ENCODE results near the gene XRN1.

XRN1 gene

GRCh38 chr3:142287866-142288638, 159.8 kb downstream of the XRN1 start:
- Histone ChIP-seq H3K9ac (ENCODE audit: low read length) (no peak overlapping the region), H3K9me3 (ENCODE audit: insufficient read depth, low read length) (peaks cover 13% of the 10 kb centered on the region; the same call in 1 of the 2 replicates)
- TF ChIP-seq EZH2phosphoT487 (conservative IDR thresholded peaks at IDR 0.05; ENCODE audit: low read length) = no peak
- no peak for TF ChIP-seq CTCF (IDR thresholded peaks at IDR 0.05; ENCODE audit: insufficient read depth, low read length, poor library complexity, severe bottlenecking)

GRCh38 chr3:142285083-142285517, 162.7 kb downstream of the XRN1 start:
- Histone ChIP-seq H2AFZ (ENCODE audit: low read depth, low read length, severe bottlenecking) (no peak overlapping the region), H3K9me3 (ENCODE audit: insufficient read depth, low read length) (peaks cover 13% of the 10 kb centered on the region; the same call in 1 of the 2 replicates)

More at GRCh38 chr3:142287866-142288638, 159.8 kb downstream of the XRN1 start:
- no peaks in the 10 kb centered on the region for H3F3A ChIP-seq (ENCODE audit: insufficient read depth)
- H3K36me3 ChIP-seq (ENCODE audit: low read length) = no peaks in the 10 kb centered on the region
- H2AFZ ChIP-seq (ENCODE audit: low read depth, low read length, severe bottlenecking) = no peak overlapping the region
- H3K79me2 ChIP-seq (ENCODE audit: insufficient read depth, low read length) = no peaks in the 10 kb centered on the region
- no peaks in the 10 kb centered on the region for H3K27me3 ChIP-seq (ENCODE audit: low read length)
- H3K4me2 ChIP-seq (ENCODE audit: low read depth, low read length, poor library complexity, severe bottlenecking) = no peak overlapping the region
- H4K20me1 ChIP-seq (ENCODE audit: low read depth, low read length) = no peaks in the 10 kb centered on the region
- no peak overlapping the region for H3K27ac ChIP-seq (ENCODE audit: low read depth, low read length)
- H3K9me2 ChIP-seq (replicated peaks; ENCODE audit: insufficient read depth, low read length) = no peaks in the 10 kb centered on the region
- H3K4me3 ChIP-seq (ENCODE audit: insufficient read depth, low read length, poor library complexity, severe bottlenecking) = no peak overlapping the region

GRCh38 chr3:142282503-142282902, 165.3 kb downstream of the XRN1 start:
- Histone ChIP-seq H4K20me1 (ENCODE audit: low read depth, low read length) (no peaks in the 10 kb centered on the region), H2AFZ (ENCODE audit: low read depth, low read length, severe bottlenecking) (no peak overlapping the region), H3F3A (ENCODE audit: insufficient read depth) (no peaks in the 10 kb centered on the region), H3K4me2 (ENCODE audit: low read depth, low read length, poor library complexity, severe bottlenecking) (no peak overlapping the region), H3K27me3 (ENCODE audit: low read length) (no peaks in the 10 kb centered on the region), H3K9me3 (ENCODE audit: insufficient read depth, low read length) (peaks cover 4% of the 10 kb centered on the region; the same call in 1 of the 2 replicates), H3K9ac (ENCODE audit: low read length) (no peak overlapping the region), H3K4me3 (ENCODE audit: insufficient read depth, low read length, poor library complexity, severe bottlenecking) (no peak overlapping the region), H3K36me3 (ENCODE audit: low read length) (no peaks in the 10 kb centered on the region), H3K9me2 (replicated peaks; ENCODE audit: insufficient read depth, low read length) (no peaks in the 10 kb centered on the region), H3K79me2 (ENCODE audit: insufficient read depth, low read length) (no peaks in the 10 kb centered on the region), H3K27ac (ENCODE audit: low read depth, low read length) (no peak overlapping the region)
- TF ChIP-seq CTCF (IDR thresholded peaks at IDR 0.05; ENCODE audit: insufficient read depth, low read length, poor library complexity, severe bottlenecking) (no peak), EZH2phosphoT487 (conservative IDR thresholded peaks at IDR 0.05; ENCODE audit: low read length) (no peak)

More at GRCh38 chr3:142285083-142285517, 162.7 kb downstream of the XRN1 start:
- Histone ChIP-seq H3K79me2 (ENCODE audit: insufficient read depth, low read length) (no peaks in the 10 kb centered on the region), H3K27me3 (ENCODE audit: low read length) (no peaks in the 10 kb centered on the region), H3K9ac (ENCODE audit: low read length) (no peak overlapping the region), H3K9me2 (replicated peaks; ENCODE audit: insufficient read depth, low read length) (no peaks in the 10 kb centered on the region), H3K36me3 (ENCODE audit: low read length) (no peaks in the 10 kb centered on the region), H3K4me3 (ENCODE audit: insufficient read depth, low read length, poor library complexity, severe bottlenecking) (no peak overlapping the region), H4K20me1 (ENCODE audit: low read depth, low read length) (no peaks in the 10 kb centered on the region), H3K4me2 (ENCODE audit: low read depth, low read length, poor library complexity, severe bottlenecking) (no peak overlapping the region), H3F3A (ENCODE audit: insufficient read depth) (no peaks in the 10 kb centered on the region), H3K27ac (ENCODE audit: low read depth, low read length) (no peak overlapping the region)
- no peak for TF ChIP-seq EZH2phosphoT487 (conservative IDR thresholded peaks at IDR 0.05; ENCODE audit: low read length)
- no peak for TF ChIP-seq CTCF (IDR thresholded peaks at IDR 0.05; ENCODE audit: insufficient read depth, low read length, poor library complexity, severe bottlenecking)

Data from SU-DHL-6 (cell line).